Keratinocyte (primary cell): ENCODE measurements around the gene SPOP.

ENCODE experiments used
- CTCF ChIP-seq, 3 experiments: IDR thresholded peaks in 1 of 3; conservative IDR thresholded peaks in 1 of 3; optimal IDR thresholded peaks in 1 of 3; 2 replicates in 2 of 3; 3 replicates in 1 of 3; pipeline versions ENCODE3 to v1.5.1; 2011; ENCODE audit warnings: low read length in 3 of 3, mild to moderate bottlenecking in 3 of 3, moderate library complexity in 2 of 3, control low read depth in 1 of 3, inconsistent platforms in 1 of 3; ENCODE audit not compliant: insufficient read depth in 2 of 3; ENCODE audit errors: extremely low read depth in 1 of 3
- EZH2 ChIP-seq: IDR thresholded peaks from one replicate; pipeline ENCODE4 v1.6.1; 2012; ENCODE audit warnings: inconsistent platforms, mild to moderate bottlenecking, low read length, moderate library complexity

GRCh38 chr17:49631496-49631895, 46.4 kb downstream of the SPOP start:
- TF ChIP-seq CTCF (optimal IDR thresholded peaks at IDR 0.05 in 1 of 3, IDR thresholded peaks at IDR 0.05 in 1 of 3, conservative IDR thresholded peaks at IDR 0.05 in 1 of 3; ENCODE audit: extremely low read depth in 1 of 3, insufficient read depth in 2 of 3, low read length in 3 of 3) (no peak), EZH2 (no peak)
